HG02870 (cell line): ENCODE data around the gene ARVCF.

Experiments used
- ATAC-seq: cut with Tn5 transposase; IDR thresholded peaks from one replicate; pipeline ENCODE4 v1.9.1; 2021; ENCODE audit warnings: mild to moderate bottlenecking, moderate library complexity; ENCODE audit not compliant: unreplicated experiment

The ARVCF gene

GRCh38 chr22:19987394-19988306 lies 29.0 kb downstream of the ARVCF start:
- no peak for ATAC-seq

- peak; percentile 42 for ATAC-seq
Observed at GRCh38 chr22:19986410-19987341, 29.9 kb downstream of the ARVCF start.

GRCh38 chr22:19986011-19986409 lies 30.6 kb downstream of the ARVCF start:
- no peak for ATAC-seq

GRCh38 chr22:19984851-19985811 lies 31.5 kb downstream of the ARVCF start:
- no peak for ATAC-seq

GRCh38 chr22:19984201-19984753 lies 32.3 kb downstream of the ARVCF start:
- ATAC-seq: no peak

GRCh38 chr22:19983741-19984140 lies 32.9 kb downstream of the ARVCF start:
- ATAC-seq: no peak

GRCh38 chr22:19982991-19983578 lies 33.5 kb downstream of the ARVCF start:
- no peak for ATAC-seq

- no peak for ATAC-seq
Observed at GRCh38 chr22:19981961-19982920, 34.4 kb downstream of the ARVCF start.

GRCh38 chr22:19981171-19981960 lies 35.3 kb downstream of the ARVCF start:
- ATAC-seq: no peak

GRCh38 chr22:19980766-19981165 lies 35.9 kb downstream of the ARVCF start:
- no peak for ATAC-seq

- ATAC-seq: no peak
Observed at GRCh38 chr22:19979712-19980493, 36.7 kb downstream of the ARVCF start.

- ATAC-seq: no peak
Observed at GRCh38 chr22:19978748-19979147, 37.9 kb downstream of the ARVCF start.

GRCh38 chr22:19977296-19978243 lies 39.1 kb downstream of the ARVCF start:
- ATAC-seq: no peak

- no peak for ATAC-seq
Observed at GRCh38 chr22:19976671-19977070, 40.0 kb downstream of the ARVCF start.

- no peak for ATAC-seq
Observed at GRCh38 chr22:19975707-19976035, 41.0 kb downstream of the ARVCF start.
